CD14-positive monocyte (primary cell): ENCODE data around the gene MAP3K10. TPM values are rescaled to one million over a fixed set of nuclear protein-coding genes. Genes with fewer than 3 reads are reported as not detected.

ENCODE experiments used
- DNase-seq, 3 donors: peaks; one replicate each; pipeline ENCODE4 v3.0.0-alpha.2; 2011 to 2022
- H2AFZ ChIP-seq: 2 replicates; pipeline ENCODE4 v1.6.0; 2012; ENCODE audit warnings: mild to moderate bottlenecking, low read depth, low read length, inconsistent platforms; ENCODE audit not compliant: insufficient read depth, poor library complexity, severe bottlenecking
- H3K27ac ChIP-seq, 2 donors: 1 replicate in 1 of 2; 2 replicates in 1 of 2; pipeline ENCODE4 v1.5.1; 2012 to 2013; ENCODE audit warnings: low read length in 2 of 2, control low read depth in 1 of 2, inconsistent platforms in 1 of 2, low read depth in 1 of 2, mild to moderate bottlenecking in 1 of 2
- H3K27me3 ChIP-seq, 2 donors: one replicate each; pipeline versions ENCODE4 v1.6.0 to v1.6.1; 2011 to 2013; ENCODE audit warnings: low read length in 2 of 2; ENCODE audit not compliant: control insufficient read depth in 2 of 2, insufficient read depth in 2 of 2
- H3K36me3 ChIP-seq, 2 donors: replicated peaks in 1 of 2; 1 replicate in 1 of 2; 2 replicates in 1 of 2; pipeline versions ENCODE4 v1.5.1 to v1.6.1; 2012 to 2013; ENCODE audit warnings: low read length in 2 of 2, control low read depth in 1 of 2, inconsistent platforms in 1 of 2, mild to moderate bottlenecking in 1 of 2; ENCODE audit not compliant: insufficient read depth in 2 of 2, control insufficient read depth in 1 of 2
- H3K4me1 ChIP-seq, 2 donors: 1 replicate in 1 of 2; 2 replicates in 1 of 2; pipeline versions ENCODE4 v1.5.1 to v1.6.1; 2012 to 2013; ENCODE audit warnings: low read length in 2 of 2, control low read depth in 1 of 2, inconsistent platforms in 1 of 2, mild to moderate bottlenecking in 1 of 2, moderate library complexity in 1 of 2; ENCODE audit not compliant: insufficient read depth in 2 of 2, control insufficient read depth in 1 of 2
- H3K4me2 ChIP-seq: replicated peaks from 2 replicates; pipeline ENCODE3; 2012; ENCODE audit warnings: low read length, moderate library complexity, mild to moderate bottlenecking; ENCODE audit not compliant: poor library complexity, severe bottlenecking; ENCODE audit errors: extremely low read depth
- H3K4me3 ChIP-seq, 3 experiments: fragments of 200-600 bp in 1 of 3; sonication (generic) in 1 of 3; replicated peaks in 1 of 3; 1 replicate in 2 of 3; 2 replicates in 1 of 3; pipeline ENCODE4 v1.5.1; 2011 to 2013; ENCODE audit warnings: low read length in 3 of 3, mild to moderate bottlenecking in 3 of 3, control low read depth in 2 of 3, low read depth in 2 of 3, inconsistent platforms in 1 of 3, moderate library complexity in 1 of 3
- H3K79me2 ChIP-seq: 2 replicates; pipeline ENCODE4 v1.6.0; 2012; ENCODE audit warnings: mild to moderate bottlenecking, control low read depth, inconsistent platforms, low read length, moderate library complexity; ENCODE audit not compliant: insufficient read depth
- H3K9ac ChIP-seq: 2 replicates; pipeline ENCODE4 v1.6.0; 2017; ENCODE audit warnings: low read length, mild to moderate bottlenecking; ENCODE audit not compliant: insufficient read depth, poor library complexity, severe bottlenecking
- H3K9me3 ChIP-seq, 2 donors: replicated peaks in 1 of 2; 1 replicate in 1 of 2; 2 replicates in 1 of 2; pipeline versions ENCODE4 v1.5.1 to v1.6.1; 2012 to 2013; ENCODE audit warnings: low read length in 2 of 2, control low read depth in 1 of 2; ENCODE audit not compliant: control insufficient read depth in 1 of 2, insufficient read depth in 1 of 2
- H4K20me1 ChIP-seq: 2 replicates; pipeline ENCODE4 v1.6.0; 2012; ENCODE audit warnings: mild to moderate bottlenecking, low read length, control low read depth, moderate library complexity; ENCODE audit not compliant: insufficient read depth
- H3K27ac Mint-ChIP-seq, 7 donors: one replicate each; pipeline ENCODE4 v1.8.0; 2020; ENCODE audit warnings: mild to moderate bottlenecking in 7 of 7, mixed read lengths in 7 of 7, moderate library complexity in 6 of 7, inconsistent platforms in 2 of 7
- H3K27me3 Mint-ChIP-seq, 3 donors: one replicate each; pipeline ENCODE4 v1.8.0; 2021 to 2022; ENCODE audit warnings: low read depth in 3 of 3, mild to moderate bottlenecking in 3 of 3, mixed read lengths in 3 of 3, moderate library complexity in 3 of 3, inconsistent platforms in 1 of 3
- H3K36me3 Mint-ChIP-seq, 2 donors: one replicate each; pipeline ENCODE4 v1.8.0; 2020; ENCODE audit warnings: mixed read lengths in 2 of 2, inconsistent platforms in 1 of 2, mild to moderate bottlenecking in 1 of 2
- H3K4me1 Mint-ChIP-seq: one replicate; pipeline ENCODE4 v1.8.0; 2020; ENCODE audit warnings: mild to moderate bottlenecking, mixed read lengths
- H3K4me3 Mint-ChIP-seq, 2 donors: one replicate each; pipeline ENCODE4 v1.8.0; 2020; ENCODE audit warnings: mild to moderate bottlenecking in 2 of 2, mixed read lengths in 2 of 2, moderate library complexity in 1 of 2
- H3K9me3 Mint-ChIP-seq, 7 donors: one replicate each; pipeline ENCODE4 v1.8.0; 2020 to 2022; ENCODE audit warnings: mixed read lengths in 7 of 7, mild to moderate bottlenecking in 6 of 7, moderate library complexity in 6 of 7, inconsistent platforms in 2 of 7
- WGBS: methylation state at CpG from one replicate; pipeline ENCODE4 v1.1.5; 2013; ENCODE audit warnings: missing lambda C conversion rate; ENCODE audit not compliant: insufficient coverage; 5-methylcytosine and 5-hydroxymethylcytosine counted together
- intact Hi-C, 2 donors: fragments of 100-400 bp; cut with micrococcal nuclease; formaldehyde crosslinking; loops; one replicate each; pipeline versions ENCODE4 v1.15.0 to v1.15.1; 2023
- polyA plus RNA-seq, 3 donors: library from polyadenylated mRNA; depleted of rRNA in 1 of 3; unstranded in 2 of 3; stranded (reverse) in 1 of 3; fragments of 300-500 nt in 2 of 3; fragments of >200 nt in 1 of 3; fragmentation: Illumina TruSeq in 2 of 3; gene quantifications; 1 replicate in 2 of 3; 2 replicates in 1 of 3; pipeline ENCODE4 v1.2.3, GENCODE V29; 2012 to 2021
- TF ChIP-seq, protein P1 (sequence below): fragments of 200-600 bp; IDR thresholded peaks from one replicate; pipeline ENCODE4 v1.8.0; 2022; ENCODE audit warnings: antibody characterized with exemption, mild to moderate bottlenecking

The MAP3K10 gene
- polyA plus RNA-seq, 3 donors = 0.05 to 9.1 TPM; not detected in 1

- WGBS = 93% methylated on average over 20 of the region's 25 CpGs
- Histone ChIP-seq H2AFZ (no peak overlapping the region), H3K4me1 (no peaks in the 10 kb centered on the region), H3K4me2 (no peak overlapping the region), H3K4me3 (no peak overlapping the region), H4K20me1 (peaks cover 4% of the 10 kb centered on the region), H3K9me3 (no peaks in the 10 kb centered on the region), H3K36me3 (peaks cover 47 to 52% of the 10 kb centered on the region in 2 donors), H3K9ac (no peak overlapping the region), H3K79me2 (no peaks in the 10 kb centered on the region), H3K27ac (no peak overlapping the region), H3K27me3 (peaks cover 0 to 3% of the 10 kb centered on the region in 2 donors)
- Mint-ChIP-seq H3K36me3 (peaks cover 34 to 50% of the 10 kb centered on the region in 2 donors), H3K4me1 (no peaks in the 10 kb centered on the region), H3K4me3 (no peak overlapping the region), H3K27ac (peak overlapping the region in 1 of 7 donors; percentile 75), H3K9me3 (peaks cover 0 to 2% (median 0%) of the 10 kb centered on the region in 7 donors), H3K27me3 (peaks cover 9 to 18% (median 17%) of the 10 kb centered on the region in 3 donors)
- TF ChIP-seq, protein P1, sequence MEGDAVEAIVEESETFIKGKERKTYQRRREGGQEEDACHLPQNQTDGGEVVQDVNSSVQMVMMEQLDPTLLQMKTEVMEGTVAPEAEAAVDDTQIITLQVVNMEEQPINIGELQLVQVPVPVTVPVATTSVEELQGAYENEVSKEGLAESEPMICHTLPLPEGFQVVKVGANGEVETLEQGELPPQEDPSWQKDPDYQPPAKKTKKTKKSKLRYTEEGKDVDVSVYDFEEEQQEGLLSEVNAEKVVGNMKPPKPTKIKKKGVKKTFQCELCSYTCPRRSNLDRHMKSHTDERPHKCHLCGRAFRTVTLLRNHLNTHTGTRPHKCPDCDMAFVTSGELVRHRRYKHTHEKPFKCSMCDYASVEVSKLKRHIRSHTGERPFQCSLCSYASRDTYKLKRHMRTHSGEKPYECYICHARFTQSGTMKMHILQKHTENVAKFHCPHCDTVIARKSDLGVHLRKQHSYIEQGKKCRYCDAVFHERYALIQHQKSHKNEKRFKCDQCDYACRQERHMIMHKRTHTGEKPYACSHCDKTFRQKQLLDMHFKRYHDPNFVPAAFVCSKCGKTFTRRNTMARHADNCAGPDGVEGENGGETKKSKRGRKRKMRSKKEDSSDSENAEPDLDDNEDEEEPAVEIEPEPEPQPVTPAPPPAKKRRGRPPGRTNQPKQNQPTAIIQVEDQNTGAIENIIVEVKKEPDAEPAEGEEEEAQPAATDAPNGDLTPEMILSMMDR = no peak
- intact Hi-C loops = no loop called here
- no peak for DNase-seq
These were observed 42.0 kb downstream of the MAP3K10 start for GRCh38 chr19:40232949-40233810.

DNA sequence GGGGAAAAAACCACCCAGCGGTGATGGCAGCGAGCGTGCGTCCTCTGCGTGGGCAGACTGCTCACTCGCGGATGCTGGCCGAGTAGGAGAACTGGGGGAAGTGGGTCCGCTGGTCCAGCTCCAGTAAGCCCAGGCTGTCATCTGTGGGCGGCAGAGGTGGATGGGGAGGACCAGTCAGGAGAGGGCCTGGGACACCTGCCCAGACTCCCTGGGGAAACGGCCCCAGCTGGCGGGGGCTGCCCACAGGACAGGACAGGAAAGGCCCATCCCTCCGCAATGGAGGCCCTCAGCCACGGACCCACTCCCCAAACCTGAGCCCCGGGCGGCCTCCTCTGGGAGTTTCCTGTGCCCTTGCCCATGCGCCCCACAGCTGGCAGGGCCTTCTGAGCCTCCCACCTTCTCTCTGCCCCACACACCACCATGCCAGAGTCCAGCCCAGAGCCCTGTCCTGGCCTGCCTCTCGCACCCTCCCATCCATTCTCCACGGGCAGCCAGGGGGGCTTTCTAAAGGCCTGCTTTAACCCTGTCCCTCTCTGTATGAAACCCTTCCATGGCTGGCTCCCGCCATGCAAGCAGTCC, 42.7 kb downstream of the MAP3K10 start:
- Histone ChIP-seq H3K9me3 (no peaks in the 10 kb centered on the region), H3K79me2 (no peaks in the 10 kb centered on the region), H3K27me3 (no peaks in the 10 kb centered on the region), H2AFZ (no peak overlapping the region), H3K4me2 (no peak overlapping the region), H3K27ac (no peak overlapping the region), H4K20me1 (peaks cover 6% of the 10 kb centered on the region), H3K36me3 (peaks cover 54 to 59% of the 10 kb centered on the region in 2 donors), H3K9ac (no peak overlapping the region), H3K4me3 (no peak overlapping the region), H3K4me1 (no peaks in the 10 kb centered on the region)
- H3K4me1 Mint-ChIP-seq = no peaks in the 10 kb centered on the region
- intact Hi-C loops = no loop called here
- H3K4me3 Mint-ChIP-seq = no peak overlapping the region
- H3K27me3 Mint-ChIP-seq = peaks cover 6 to 13% (median 11%) of the 10 kb centered on the region in 3 donors
- peaks cover 39 to 57% of the 10 kb centered on the region in 2 donors for H3K36me3 Mint-ChIP-seq
- WGBS = 93% methylated on average over 20 of the region's 20 CpGs
- no peaks in the 10 kb centered on the region for H3K9me3 Mint-ChIP-seq
- TF ChIP-seq, protein P1 = no peak
- peak overlapping the region in 1 of 7 donors; percentile 75 for H3K27ac Mint-ChIP-seq
- DNase-seq = no peak
